IPS-15b (cell line): ENCODE results near the gene ASB18.
"Not testable (repeated sequence)": the region's sequence is repeated elsewhere in the genome, so short reads cannot be mapped to it uniquely, and the experiment has no call there.

Experiments
- H3K27me3 ChIP-seq: one replicate; pipeline ENCODE4 v1.6.1; 2013; ENCODE audit warnings: low read length; ENCODE audit not compliant: control insufficient read depth, insufficient read depth
- H3K36me3 ChIP-seq: one replicate; pipeline ENCODE4 v1.6.1; 2013; ENCODE audit warnings: low read length; ENCODE audit not compliant: control insufficient read depth, insufficient read depth
- H3K4me1 ChIP-seq: one replicate; pipeline ENCODE4 v1.6.1; 2013; ENCODE audit warnings: mild to moderate bottlenecking, low read length; ENCODE audit not compliant: control insufficient read depth, insufficient read depth
- H3K4me3 ChIP-seq: one replicate; pipeline ENCODE4 v1.5.1; 2013; ENCODE audit warnings: low read depth, low read length
- H3K9ac ChIP-seq: one replicate; pipeline ENCODE4 v1.6.1; 2013; ENCODE audit warnings: low read depth, mild to moderate bottlenecking, low read length
- H3K9me3 ChIP-seq: one replicate; pipeline ENCODE4 v1.6.1; 2013; ENCODE audit warnings: mild to moderate bottlenecking, low read length; ENCODE audit not compliant: control insufficient read depth, insufficient read depth

Gene ASB18

GRCh38 chr2:236281423-236281822, 17.2 kb upstream of the ASB18 start:
- H3K9ac ChIP-seq, result no peak overlapping the region
- no peaks in the 10 kb centered on the region for H3K9me3 ChIP-seq
- H3K4me3 ChIP-seq, result no peak overlapping the region
- H3K36me3 ChIP-seq, result no peaks in the 10 kb centered on the region
- H3K27me3 ChIP-seq, result no peaks in the 10 kb centered on the region
- no peaks in the 10 kb centered on the region for H3K4me1 ChIP-seq

GRCh38 chr2:236273126-236273525, 8.9 kb upstream of the ASB18 start:
- Histone ChIP-seq H3K4me3 (no peak overlapping the region), H3K9me3 (peaks cover 8% of the 10 kb centered on the region), H3K9ac (no peak overlapping the region), H3K27me3 (no peaks in the 10 kb centered on the region), H3K36me3 (no peaks in the 10 kb centered on the region), H3K4me1 (no peaks in the 10 kb centered on the region)

GRCh38 chr2:236271851-236272250, 7.6 kb upstream of the ASB18 start:
- H3K36me3 ChIP-seq, result no peaks in the 10 kb centered on the region
- H3K4me3 ChIP-seq, result no peak overlapping the region
- H3K4me1 ChIP-seq, result no peaks in the 10 kb centered on the region
- no peaks in the 10 kb centered on the region for H3K27me3 ChIP-seq
- peaks cover 8% of the 10 kb centered on the region for H3K9me3 ChIP-seq
- no peak overlapping the region for H3K9ac ChIP-seq

GRCh38 chr2:236269876-236270275, 5.7 kb upstream of the ASB18 start:
- not testable (repeated sequence) for H3K9ac ChIP-seq, H3K36me3 ChIP-seq, H3K27me3 ChIP-seq, H3K4me3 ChIP-seq, H3K9me3 ChIP-seq, H3K4me1 ChIP-seq

- Histone ChIP-seq H3K9ac (no peak overlapping the region), H3K36me3 (no peaks in the 10 kb centered on the region)
These were observed 1.5 kb upstream of the ASB18 start for GRCh38 chr2:236265675-236266074.

GRCh38 chr2:236262238-236262637, 2.0 kb downstream of the ASB18 start:
- no peaks in the 10 kb centered on the region for H3K27me3 ChIP-seq
- no peak overlapping the region for H3K4me3 ChIP-seq
- no peaks in the 10 kb centered on the region for H3K4me1 ChIP-seq
- H3K36me3 ChIP-seq, result no peaks in the 10 kb centered on the region
- H3K9me3 ChIP-seq, result no peaks in the 10 kb centered on the region
- no peak overlapping the region for H3K9ac ChIP-seq

More at GRCh38 chr2:236265675-236266074, 1.5 kb upstream of the ASB18 start:
- H3K9me3 ChIP-seq, result peaks cover 8% of the 10 kb centered on the region
- no peak overlapping the region for H3K4me3 ChIP-seq
- no peaks in the 10 kb centered on the region for H3K4me1 ChIP-seq
- no peaks in the 10 kb centered on the region for H3K27me3 ChIP-seq

GRCh38 chr2:236261452-236261851, 2.8 kb downstream of the ASB18 start:
- Histone ChIP-seq H3K27me3 (no peaks in the 10 kb centered on the region), H3K9me3 (no peaks in the 10 kb centered on the region), H3K4me1 (no peaks in the 10 kb centered on the region), H3K36me3 (no peaks in the 10 kb centered on the region), H3K4me3 (no peak overlapping the region), H3K9ac (no peak overlapping the region)

- H3K36me3 ChIP-seq, result no peaks in the 10 kb centered on the region
- no peaks in the 10 kb centered on the region for H3K27me3 ChIP-seq
These were observed 4.8 kb downstream of the ASB18 start for GRCh38 chr2:236259371-236259770.

GRCh38 chr2:236257575-236257974, 6.6 kb downstream of the ASB18 start:
- Histone ChIP-seq H3K9ac (no peak overlapping the region), H3K27me3 (no peaks in the 10 kb centered on the region), H3K4me1 (no peaks in the 10 kb centered on the region), H3K9me3 (no peaks in the 10 kb centered on the region), H3K36me3 (no peaks in the 10 kb centered on the region), H3K4me3 (no peak overlapping the region)

More at GRCh38 chr2:236259371-236259770, 4.8 kb downstream of the ASB18 start:
- no peaks in the 10 kb centered on the region for H3K9me3 ChIP-seq
- no peak overlapping the region for H3K4me3 ChIP-seq
- H3K4me1 ChIP-seq, result no peaks in the 10 kb centered on the region
- H3K9ac ChIP-seq, result no peak overlapping the region

- no peak overlapping the region for H3K9ac ChIP-seq
- no peaks in the 10 kb centered on the region for H3K27me3 ChIP-seq
- H3K4me3 ChIP-seq, result no peak overlapping the region
- H3K4me1 ChIP-seq, result no peaks in the 10 kb centered on the region
- no peaks in the 10 kb centered on the region for H3K36me3 ChIP-seq
- no peaks in the 10 kb centered on the region for H3K9me3 ChIP-seq
These were observed 7.1 kb downstream of the ASB18 start for GRCh38 chr2:236257136-236257535.

GRCh38 chr2:236256366-236256985, 7.7 kb downstream of the ASB18 start:
- Histone ChIP-seq H3K9ac (no peak overlapping the region), H3K9me3 (no peaks in the 10 kb centered on the region), H3K4me1 (no peaks in the 10 kb centered on the region), H3K36me3 (no peaks in the 10 kb centered on the region), H3K27me3 (no peaks in the 10 kb centered on the region), H3K4me3 (no peak overlapping the region)

GRCh38 chr2:236254674-236255073, 9.5 kb downstream of the ASB18 start:
- no peaks in the 10 kb centered on the region for H3K4me1 ChIP-seq
- no peak overlapping the region for H3K9ac ChIP-seq
- no peak overlapping the region for H3K4me3 ChIP-seq
- H3K36me3 ChIP-seq, result no peaks in the 10 kb centered on the region
- H3K27me3 ChIP-seq, result no peaks in the 10 kb centered on the region
- no peaks in the 10 kb centered on the region for H3K9me3 ChIP-seq
